Measurements from ENCODE around the gene FBXL13.
"Not testable (repeated sequence)": the region's sequence is repeated elsewhere in the genome, so short reads cannot be mapped to it uniquely, and the experiment has no call there.

FBXL13 gene

DNA sequence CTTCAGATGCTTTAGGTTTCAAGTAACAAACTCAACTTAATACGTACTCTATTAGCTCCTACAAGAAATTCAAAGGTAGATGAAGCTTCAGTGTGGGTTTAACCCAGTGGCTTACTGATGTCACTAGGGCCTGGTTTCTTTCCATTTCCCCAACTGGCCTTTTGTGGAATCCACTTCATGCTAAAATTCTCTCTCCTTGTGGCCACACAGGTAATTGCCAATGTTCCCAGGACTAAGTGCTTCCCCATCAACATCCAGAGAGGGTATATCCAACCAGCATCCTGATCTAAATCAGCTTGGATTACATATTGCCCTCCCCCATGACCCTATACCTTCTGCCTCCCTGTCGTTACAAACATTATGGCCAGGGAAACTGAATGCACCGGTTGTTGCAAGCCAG lies 10.7 kb downstream of the FBXL13 start:
- TF ChIP-seq, protein P1, sequence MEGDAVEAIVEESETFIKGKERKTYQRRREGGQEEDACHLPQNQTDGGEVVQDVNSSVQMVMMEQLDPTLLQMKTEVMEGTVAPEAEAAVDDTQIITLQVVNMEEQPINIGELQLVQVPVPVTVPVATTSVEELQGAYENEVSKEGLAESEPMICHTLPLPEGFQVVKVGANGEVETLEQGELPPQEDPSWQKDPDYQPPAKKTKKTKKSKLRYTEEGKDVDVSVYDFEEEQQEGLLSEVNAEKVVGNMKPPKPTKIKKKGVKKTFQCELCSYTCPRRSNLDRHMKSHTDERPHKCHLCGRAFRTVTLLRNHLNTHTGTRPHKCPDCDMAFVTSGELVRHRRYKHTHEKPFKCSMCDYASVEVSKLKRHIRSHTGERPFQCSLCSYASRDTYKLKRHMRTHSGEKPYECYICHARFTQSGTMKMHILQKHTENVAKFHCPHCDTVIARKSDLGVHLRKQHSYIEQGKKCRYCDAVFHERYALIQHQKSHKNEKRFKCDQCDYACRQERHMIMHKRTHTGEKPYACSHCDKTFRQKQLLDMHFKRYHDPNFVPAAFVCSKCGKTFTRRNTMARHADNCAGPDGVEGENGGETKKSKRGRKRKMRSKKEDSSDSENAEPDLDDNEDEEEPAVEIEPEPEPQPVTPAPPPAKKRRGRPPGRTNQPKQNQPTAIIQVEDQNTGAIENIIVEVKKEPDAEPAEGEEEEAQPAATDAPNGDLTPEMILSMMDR (conservative IDR thresholded peaks at IDR 0.05) = no peak
- no peak overlapping the region for H3K27ac ChIP-seq

DNA sequence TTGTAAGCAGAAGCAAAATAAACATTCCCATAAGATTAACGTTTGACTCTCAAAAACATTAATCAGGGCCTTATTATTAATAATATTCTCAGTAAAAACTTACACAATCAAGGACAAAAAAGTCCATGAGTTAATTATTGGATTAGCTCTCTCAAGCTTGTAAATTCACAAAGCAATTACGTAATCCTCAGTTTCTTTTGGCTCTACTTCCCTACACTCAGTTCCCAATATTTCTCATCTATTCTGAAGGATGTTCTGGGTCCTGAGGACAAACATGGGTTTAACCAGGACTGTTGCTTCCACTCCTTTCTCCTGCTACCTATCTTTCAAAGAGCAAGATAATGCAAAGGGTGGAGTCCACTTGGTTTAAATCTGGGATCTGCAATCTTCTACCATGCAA lies 15.1 kb downstream of the FBXL13 start:
- no peak overlapping the region for H3K27ac ChIP-seq
- TF ChIP-seq, protein P1 (conservative IDR thresholded peaks at IDR 0.05) = no peak

DNA sequence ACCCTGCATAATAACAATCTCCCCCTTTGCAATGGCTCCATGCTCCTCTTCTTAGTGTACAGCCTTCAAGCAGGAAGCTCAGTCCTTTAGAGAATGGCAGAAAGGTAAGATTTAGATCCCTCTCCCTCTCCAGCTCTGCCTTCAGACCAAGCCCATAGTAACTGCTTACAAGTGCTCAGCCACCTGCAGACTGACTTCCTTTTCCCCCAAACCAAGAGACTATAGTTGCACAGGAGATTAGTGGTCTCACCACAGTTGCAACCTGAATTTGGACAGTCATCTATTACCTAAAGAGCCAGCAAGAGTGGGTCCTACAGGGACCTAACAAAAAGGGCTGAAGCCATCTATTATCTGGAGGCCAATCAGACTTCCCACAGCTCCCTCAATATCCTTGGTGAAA lies 16.5 kb downstream of the FBXL13 start:
- H3K27ac ChIP-seq = no peak overlapping the region
- TF ChIP-seq, protein P1 (conservative IDR thresholded peaks at IDR 0.05) = no peak

DNA sequence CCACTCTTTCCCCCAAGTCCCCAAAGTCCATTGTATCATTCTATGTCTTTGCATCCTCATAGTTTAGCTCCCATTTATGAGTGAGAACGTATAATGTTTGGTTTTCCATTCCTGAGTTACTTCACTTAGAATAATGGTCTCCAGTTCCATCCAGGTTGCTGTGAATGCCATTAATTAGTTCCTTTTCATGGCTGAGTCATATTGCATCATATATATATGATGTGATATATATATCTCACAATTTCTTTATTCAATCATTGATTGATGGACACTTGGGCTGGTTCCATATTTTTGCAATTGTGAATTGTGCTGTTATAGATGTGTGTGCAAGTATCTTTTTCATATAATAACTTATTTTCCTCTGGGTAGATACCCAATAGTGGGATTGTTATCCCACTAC lies 18.6 kb downstream of the FBXL13 start:
- not testable (repeated sequence) for H3K27ac ChIP-seq

DNA sequence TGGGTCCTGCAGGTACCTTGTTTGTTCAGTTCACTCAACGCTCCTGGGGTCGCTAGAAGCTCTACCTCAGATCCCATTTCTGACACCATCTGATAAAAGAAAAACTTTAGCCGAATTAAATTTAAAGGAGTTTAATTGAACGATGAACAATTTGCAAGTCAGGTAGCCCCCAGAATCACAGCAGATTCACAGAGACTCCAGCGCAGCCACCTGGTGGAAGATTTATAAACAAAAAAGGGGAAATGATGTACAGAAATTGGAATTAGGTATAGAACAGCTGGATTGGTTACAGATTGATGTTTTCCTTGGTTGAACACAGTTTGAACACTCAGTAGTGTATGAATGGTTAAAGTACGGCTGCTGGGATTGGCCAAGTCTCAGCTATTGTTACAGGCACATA lies 23.1 kb downstream of the FBXL13 start:
- no peak overlapping the region for H3K27ac ChIP-seq
- TF ChIP-seq, protein P1 (conservative IDR thresholded peaks at IDR 0.05) = 0 out of 2 replicates have a peak, but pooled peaks have one; percentile 5

DNA sequence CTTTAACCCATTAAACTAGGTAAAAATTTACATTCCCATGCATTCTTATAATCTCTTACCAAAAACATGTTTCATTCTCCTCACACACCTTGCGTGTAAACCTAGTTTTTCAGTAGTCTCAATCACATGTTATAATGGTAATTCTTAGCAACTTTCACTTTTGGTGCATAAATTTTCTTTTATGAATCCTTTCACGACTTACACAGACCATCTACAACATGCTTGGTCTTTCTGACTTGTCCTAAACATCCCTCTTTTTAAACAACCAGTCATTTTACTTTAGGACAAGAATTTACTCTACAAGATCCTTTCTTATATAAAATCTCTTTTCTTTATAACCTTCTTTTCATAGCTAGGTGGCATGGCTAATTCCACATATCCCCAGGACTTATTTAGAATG lies 25.8 kb downstream of the FBXL13 start:
- no peak overlapping the region for H3K27ac ChIP-seq
- TF ChIP-seq, protein P1 (conservative IDR thresholded peaks at IDR 0.05) = no peak

DNA sequence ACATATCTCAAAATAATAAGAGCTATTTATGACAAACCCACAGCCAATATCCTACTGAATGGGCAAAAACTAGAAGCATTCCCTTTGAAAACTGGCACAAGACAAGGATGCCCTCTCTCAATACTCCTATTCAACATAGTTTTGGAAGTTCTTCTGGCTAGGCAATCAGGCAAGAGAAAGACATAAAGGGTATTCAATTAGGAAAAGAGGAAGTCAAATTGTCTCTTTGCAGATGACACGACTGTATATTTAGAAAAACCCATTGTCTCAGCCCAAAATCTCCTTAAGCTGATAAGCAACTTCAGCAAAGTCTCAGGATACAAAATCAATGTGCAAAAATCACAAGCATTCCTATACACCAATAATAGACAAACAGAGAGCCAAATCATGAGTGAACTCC lies 32.8 kb downstream of the FBXL13 start:
- not testable (repeated sequence) for H3K27ac ChIP-seq

DNA sequence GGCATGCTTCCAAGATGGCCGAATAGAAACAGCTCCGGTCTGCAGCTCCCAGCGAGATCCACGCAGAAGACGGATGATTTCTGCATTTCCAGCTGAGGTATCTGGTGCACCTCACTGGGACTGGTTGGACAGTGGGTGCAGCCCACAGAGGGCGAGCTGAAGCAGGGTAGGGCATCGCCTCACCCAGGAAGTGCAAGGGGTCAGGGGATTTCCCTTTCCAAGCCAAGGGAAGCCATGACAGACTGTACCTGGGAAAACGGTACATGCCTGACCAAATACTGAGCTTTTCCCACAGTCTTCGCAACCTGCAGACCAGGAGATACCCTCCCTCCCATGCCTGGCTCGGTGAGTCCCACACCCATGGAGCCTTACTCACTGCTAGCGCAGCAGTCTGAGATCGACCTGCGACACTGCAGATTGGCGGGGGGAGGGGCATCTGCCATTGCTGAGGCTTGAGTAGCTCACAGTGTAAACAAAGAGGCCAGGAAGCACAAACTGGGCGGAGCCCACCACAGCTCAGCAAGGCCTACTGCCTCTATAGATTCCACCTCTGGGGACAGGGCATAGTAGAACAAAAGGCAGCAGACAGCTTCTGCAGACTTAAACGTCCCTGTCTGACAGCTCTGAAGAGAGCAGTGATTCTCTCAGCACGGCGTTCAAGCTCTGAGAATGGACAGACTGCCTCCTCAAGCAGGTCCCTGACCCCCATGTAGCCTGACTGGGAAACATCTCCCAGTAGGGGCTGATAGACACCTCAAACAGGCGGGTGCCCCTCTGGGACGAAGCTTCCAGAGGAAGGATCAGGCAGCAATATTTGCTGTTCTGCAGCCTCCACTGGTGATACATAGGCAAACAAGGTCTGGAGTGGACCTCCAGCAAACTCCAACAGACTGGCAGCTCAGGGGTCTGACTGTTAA lies 36.5 kb downstream of the FBXL13 start:
- not testable (repeated sequence) for H3K27ac ChIP-seq

DNA sequence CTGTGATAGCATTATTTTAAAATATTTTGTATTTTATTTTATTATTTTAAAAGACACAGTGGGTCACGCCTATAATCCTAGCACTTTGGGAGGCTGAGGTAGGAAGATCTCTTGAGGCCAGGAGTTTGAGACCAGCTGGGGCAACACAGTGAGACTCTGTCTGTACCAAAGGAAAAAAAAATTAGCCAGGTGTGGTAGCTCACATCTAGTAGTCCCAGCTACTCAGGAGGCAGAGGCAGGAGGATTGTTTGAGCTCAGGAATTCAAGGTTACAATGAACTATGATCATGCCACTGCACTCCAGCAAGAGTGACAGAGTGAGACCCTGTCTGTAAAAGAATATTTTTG lies 37.1 kb downstream of the FBXL13 start:
- H3K27ac ChIP-seq = no peak overlapping the region
- TF ChIP-seq, protein P1 (conservative IDR thresholded peaks at IDR 0.05) = no peak

DNA sequence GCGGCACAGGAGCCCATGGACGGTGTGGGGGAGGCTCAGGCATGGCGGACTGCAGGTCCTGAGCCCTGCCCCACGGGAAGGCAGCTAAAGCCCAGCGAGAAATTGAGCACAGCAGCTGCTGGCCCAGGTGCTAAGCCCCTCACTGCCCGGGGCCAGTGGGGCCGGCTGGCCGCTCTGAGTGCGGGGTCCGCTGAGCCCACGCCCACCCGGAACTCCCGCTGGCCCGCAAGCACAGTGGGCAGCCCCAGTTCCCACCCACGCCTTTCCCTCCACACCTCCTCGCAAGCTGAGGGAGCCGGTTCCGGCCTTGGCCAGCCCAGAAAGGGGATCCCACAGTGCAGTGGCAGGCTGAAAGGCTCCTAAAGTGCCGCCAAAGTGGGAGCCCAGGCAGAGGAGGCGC lies 40.3 kb downstream of the FBXL13 start:
- H3K27ac ChIP-seq = not testable (repeated sequence)
